ENCODE measurements around the gene CACNA2D3.

Gene CACNA2D3

GRCh38 chr3:54173371-54173770 lies 51.0 kb downstream of the CACNA2D3 start:
- no peaks in the 10 kb centered on the region for H3K79me1 ChIP-seq (ENCODE audit: low read depth, low read length)
- no peak overlapping the region for H3K9ac ChIP-seq (ENCODE audit: low read depth, low read length, poor library complexity)
- H3K27me3 ChIP-seq (ENCODE audit: control insufficient read depth in 3 of 3, insufficient read depth in 3 of 3, low read depth in 1 of 3, low read length in 3 of 3) = no peaks in the 10 kb centered on the region

GRCh38 chr3:54176106-54176505 lies 53.8 kb downstream of the CACNA2D3 start:
- Histone ChIP-seq H3K27ac (replicated peaks; ENCODE audit: low read length) (no peak overlapping the region), H3K9ac (ENCODE audit: low read depth, low read length, poor library complexity) (no peak overlapping the region), H2BK15ac (ENCODE audit: low read length) (no peak overlapping the region), H2BK5ac (ENCODE audit: low read length) (no peak overlapping the region), H2BK120ac (ENCODE audit: low read depth, low read length) (no peak overlapping the region), H3K4me3 (ENCODE audit: low read length in 2 of 2) (no peak overlapping the region), H3K23ac (ENCODE audit: low read depth, low read length, poor library complexity) (no peak overlapping the region), H2AK5ac (ENCODE audit: low read depth, low read length) (no peak overlapping the region), H4K91ac (ENCODE audit: low read depth, low read length, poor library complexity) (no peak overlapping the region), H4K8ac (ENCODE audit: low read depth, low read length) (no peak overlapping the region), H3K9me3 (replicated peaks in 1 of 2; ENCODE audit: control insufficient read depth in 2 of 2, insufficient read depth in 1 of 2, low read depth in 1 of 2, low read length in 2 of 2) (no peaks in the 10 kb centered on the region), H3K4ac (ENCODE audit: low read length) (no peak overlapping the region), H3K4me1 (ENCODE audit: control insufficient read depth in 2 of 2, insufficient read depth in 1 of 2, low read depth in 1 of 2, low read length in 2 of 2) (no peaks in the 10 kb centered on the region), H3K36me3 (replicated peaks in 1 of 2; ENCODE audit: control insufficient read depth in 2 of 2, insufficient read depth in 2 of 2, low read length in 2 of 2) (no peaks in the 10 kb centered on the region), H3K27me3 (ENCODE audit: control insufficient read depth in 3 of 3, insufficient read depth in 3 of 3, low read depth in 1 of 3, low read length in 3 of 3) (no peaks in the 10 kb centered on the region), H2BK12ac (ENCODE audit: low read length) (no peak overlapping the region), H3K79me1 (ENCODE audit: low read depth, low read length) (no peaks in the 10 kb centered on the region), H3K18ac (ENCODE audit: low read length) (no peak overlapping the region), H3K4me2 (ENCODE audit: insufficient read depth, low read length, poor library complexity, severe bottlenecking) (no peak overlapping the region), H3K14ac (ENCODE audit: low read length) (no peak overlapping the region), H2AFZ (ENCODE audit: low read length) (no peak overlapping the region)
- no peak for DNase-seq (ENCODE audit: low spot score)
- WGBS, 2 donors (ENCODE audit: extremely low coverage in 2 of 2, insufficient read length in 2 of 2, insufficient replicate concordance in 1 of 2) = no CpG with 5 or more reads among the region's 3 CpGs

More at GRCh38 chr3:54173371-54173770, 51.0 kb downstream of the CACNA2D3 start:
- no peak overlapping the region for H2BK12ac ChIP-seq (ENCODE audit: low read length)
- no peak overlapping the region for H3K23ac ChIP-seq (ENCODE audit: low read depth, low read length, poor library complexity)
- H2AK5ac ChIP-seq (ENCODE audit: low read depth, low read length) = no peak overlapping the region
- no CpG with 5 or more reads among the region's 3 CpGs for WGBS, 2 donors (ENCODE audit: extremely low coverage in 2 of 2, insufficient read length in 2 of 2, insufficient replicate concordance in 1 of 2)
- H3K9me3 ChIP-seq (replicated peaks in 1 of 2; ENCODE audit: control insufficient read depth in 2 of 2, insufficient read depth in 1 of 2, low read depth in 1 of 2, low read length in 2 of 2) = peaks cover 0 to 1% of the 10 kb centered on the region in 2 donors
- H3K14ac ChIP-seq (ENCODE audit: low read length) = no peak overlapping the region
- DNase-seq (ENCODE audit: low spot score) = no peak
- no peak overlapping the region for H3K4me2 ChIP-seq (ENCODE audit: insufficient read depth, low read length, poor library complexity, severe bottlenecking)
- H4K91ac ChIP-seq (ENCODE audit: low read depth, low read length, poor library complexity) = no peak overlapping the region
- H3K4me1 ChIP-seq (ENCODE audit: control insufficient read depth in 2 of 2, insufficient read depth in 1 of 2, low read depth in 1 of 2, low read length in 2 of 2) = no peaks in the 10 kb centered on the region
- H2BK120ac ChIP-seq (ENCODE audit: low read depth, low read length) = no peak overlapping the region
- no peak overlapping the region for H4K8ac ChIP-seq (ENCODE audit: low read depth, low read length)
- no peak overlapping the region for H3K18ac ChIP-seq (ENCODE audit: low read length)
- no peak overlapping the region for H3K4me3 ChIP-seq (ENCODE audit: low read length in 2 of 2)
- no peaks in the 10 kb centered on the region for H3K36me3 ChIP-seq (replicated peaks in 1 of 2; ENCODE audit: control insufficient read depth in 2 of 2, insufficient read depth in 2 of 2, low read length in 2 of 2)
- H2BK15ac ChIP-seq (ENCODE audit: low read length) = no peak overlapping the region
- no peak overlapping the region for H3K27ac ChIP-seq (replicated peaks; ENCODE audit: low read length)
- no peak overlapping the region for H3K4ac ChIP-seq (ENCODE audit: low read length)
- no peak overlapping the region for H2AFZ ChIP-seq (ENCODE audit: low read length)
- H2BK5ac ChIP-seq (ENCODE audit: low read length) = no peak overlapping the region

GRCh38 chr3:54177816-54178215 lies 55.5 kb downstream of the CACNA2D3 start:
- no peak overlapping the region for H3K14ac ChIP-seq (ENCODE audit: low read length)
- H2BK120ac ChIP-seq (ENCODE audit: low read depth, low read length) = no peak overlapping the region
- no peak overlapping the region for H3K4ac ChIP-seq (ENCODE audit: low read length)
- H2BK5ac ChIP-seq (ENCODE audit: low read length) = no peak overlapping the region
- H3K4me1 ChIP-seq (ENCODE audit: control insufficient read depth in 2 of 2, insufficient read depth in 1 of 2, low read depth in 1 of 2, low read length in 2 of 2) = no peaks in the 10 kb centered on the region
- no peak overlapping the region for H2BK15ac ChIP-seq (ENCODE audit: low read length)
- no peak overlapping the region for H3K27ac ChIP-seq (replicated peaks; ENCODE audit: low read length)
- no peak overlapping the region for H3K18ac ChIP-seq (ENCODE audit: low read length)
- no peak overlapping the region for H2AFZ ChIP-seq (ENCODE audit: low read length)
- no peak overlapping the region for H3K9ac ChIP-seq (ENCODE audit: low read depth, low read length, poor library complexity)
- no peak overlapping the region for H3K4me2 ChIP-seq (ENCODE audit: insufficient read depth, low read length, poor library complexity, severe bottlenecking)
- no peak for DNase-seq (ENCODE audit: low spot score)
- H3K36me3 ChIP-seq (replicated peaks in 1 of 2; ENCODE audit: control insufficient read depth in 2 of 2, insufficient read depth in 2 of 2, low read length in 2 of 2) = no peaks in the 10 kb centered on the region
- H4K91ac ChIP-seq (ENCODE audit: low read depth, low read length, poor library complexity) = no peak overlapping the region
- H3K27me3 ChIP-seq (ENCODE audit: control insufficient read depth in 3 of 3, insufficient read depth in 3 of 3, low read depth in 1 of 3, low read length in 3 of 3) = no peaks in the 10 kb centered on the region
- H3K79me1 ChIP-seq (ENCODE audit: low read depth, low read length) = no peaks in the 10 kb centered on the region
- no peak overlapping the region for H2AK5ac ChIP-seq (ENCODE audit: low read depth, low read length)
- H4K8ac ChIP-seq (ENCODE audit: low read depth, low read length) = no peak overlapping the region
- no CpG with 5 or more reads among the region's 3 CpGs for WGBS, 2 donors (ENCODE audit: extremely low coverage in 2 of 2, insufficient read length in 2 of 2, insufficient replicate concordance in 1 of 2)
- no peaks in the 10 kb centered on the region for H3K9me3 ChIP-seq (replicated peaks in 1 of 2; ENCODE audit: control insufficient read depth in 2 of 2, insufficient read depth in 1 of 2, low read depth in 1 of 2, low read length in 2 of 2)
- H3K23ac ChIP-seq (ENCODE audit: low read depth, low read length, poor library complexity) = no peak overlapping the region
- H3K4me3 ChIP-seq (ENCODE audit: low read length in 2 of 2) = no peak overlapping the region
- H2BK12ac ChIP-seq (ENCODE audit: low read length) = no peak overlapping the region

GRCh38 chr3:54178376-54178775 lies 56.0 kb downstream of the CACNA2D3 start:
- Histone ChIP-seq H3K9ac (ENCODE audit: low read depth, low read length, poor library complexity) (no peak overlapping the region), H3K27ac (replicated peaks; ENCODE audit: low read length) (no peak overlapping the region), H2BK120ac (ENCODE audit: low read depth, low read length) (no peak overlapping the region), H2BK15ac (ENCODE audit: low read length) (no peak overlapping the region), H3K18ac (ENCODE audit: low read length) (no peak overlapping the region), H4K8ac (ENCODE audit: low read depth, low read length) (no peak overlapping the region), H3K4me3 (ENCODE audit: low read length in 2 of 2) (no peak overlapping the region), H3K9me3 (replicated peaks in 1 of 2; ENCODE audit: control insufficient read depth in 2 of 2, insufficient read depth in 1 of 2, low read depth in 1 of 2, low read length in 2 of 2) (no peaks in the 10 kb centered on the region), H3K36me3 (replicated peaks in 1 of 2; ENCODE audit: control insufficient read depth in 2 of 2, insufficient read depth in 2 of 2, low read length in 2 of 2) (no peaks in the 10 kb centered on the region), H3K79me1 (ENCODE audit: low read depth, low read length) (no peaks in the 10 kb centered on the region), H3K4me2 (ENCODE audit: insufficient read depth, low read length, poor library complexity, severe bottlenecking) (no peak overlapping the region), H2BK12ac (ENCODE audit: low read length) (no peak overlapping the region), H3K4me1 (ENCODE audit: control insufficient read depth in 2 of 2, insufficient read depth in 1 of 2, low read depth in 1 of 2, low read length in 2 of 2) (no peaks in the 10 kb centered on the region), H2BK5ac (ENCODE audit: low read length) (no peak overlapping the region), H2AFZ (ENCODE audit: low read length) (no peak overlapping the region), H3K14ac (ENCODE audit: low read length) (no peak overlapping the region), H2AK5ac (ENCODE audit: low read depth, low read length) (no peak overlapping the region), H3K27me3 (ENCODE audit: control insufficient read depth in 3 of 3, insufficient read depth in 3 of 3, low read depth in 1 of 3, low read length in 3 of 3) (no peaks in the 10 kb centered on the region), H4K91ac (ENCODE audit: low read depth, low read length, poor library complexity) (no peak overlapping the region), H3K23ac (ENCODE audit: low read depth, low read length, poor library complexity) (no peak overlapping the region), H3K4ac (ENCODE audit: low read length) (no peak overlapping the region)
- no peak for DNase-seq (ENCODE audit: low spot score)
- WGBS, 2 donors (ENCODE audit: extremely low coverage in 2 of 2, insufficient read length in 2 of 2, insufficient replicate concordance in 1 of 2) = no CpG with 5 or more reads among the region's 5 CpGs

All from neuronal stem cell (in vitro differentiated cells).